ENCODE results near the gene SLAIN1. TPM values are rescaled to one million over a fixed set of nuclear protein-coding genes. Genes with fewer than 3 reads are reported as not detected.
A peak's percentile ranks its signal among the peaks of the same experiment; 100 is the strongest.

Gene SLAIN1
- total and polyA plus RNA-seq, 2 donors: 3.4 to 7.6 TPM

GRCh38 chr13:77724092-77724491, 26.6 kb downstream of the SLAIN1 start:
- Histone ChIP-seq H3K4me1 (ENCODE audit: insufficient read depth) (no peaks in the 10 kb centered on the region), H3K4me3 (ENCODE audit: low read depth, low read length) (no peak overlapping the region), H3K36me3 (ENCODE audit: insufficient read depth) (no peaks in the 10 kb centered on the region), H3K27ac (ENCODE audit: low read depth) (no peak overlapping the region)
- 91% methylated on average over 6 of the region's 6 CpGs for WGBS
- DNase-seq (ENCODE audit: extremely low spot score): no peak

- DNase-seq (ENCODE audit: extremely low spot score): no peak
- no peak overlapping the region for H3K4me3 ChIP-seq (ENCODE audit: low read depth, low read length)
- no peak overlapping the region for H3K27ac ChIP-seq (ENCODE audit: low read depth)
- 86% methylated on average over 1 of the region's 1 CpG for WGBS
- H3K36me3 ChIP-seq (ENCODE audit: insufficient read depth): no peaks in the 10 kb centered on the region
- no peaks in the 10 kb centered on the region for H3K4me1 ChIP-seq (ENCODE audit: insufficient read depth)
These were observed 27.6 kb downstream of the SLAIN1 start for GRCh38 chr13:77725071-77725470.

- Histone ChIP-seq H3K36me3 (ENCODE audit: insufficient read depth) (no peaks in the 10 kb centered on the region), H3K4me1 (ENCODE audit: insufficient read depth) (no peaks in the 10 kb centered on the region), H3K4me3 (ENCODE audit: low read depth, low read length) (no peak overlapping the region), H3K27ac (ENCODE audit: low read depth) (no peak overlapping the region)
- WGBS: 61% methylated on average over 5 of the region's 5 CpGs
- no peak for DNase-seq (ENCODE audit: extremely low spot score)
These were observed 31.0 kb downstream of the SLAIN1 start for GRCh38 chr13:77728265-77729125.

- WGBS: 78% methylated on average over 8 of the region's 8 CpGs
- Histone ChIP-seq H3K36me3 (ENCODE audit: insufficient read depth) (no peaks in the 10 kb centered on the region), H3K27ac (ENCODE audit: low read depth) (no peak overlapping the region), H3K4me1 (ENCODE audit: insufficient read depth) (no peaks in the 10 kb centered on the region), H3K4me3 (ENCODE audit: low read depth, low read length) (no peak overlapping the region)
- DNase-seq (ENCODE audit: extremely low spot score): no peak
These were observed 32.2 kb downstream of the SLAIN1 start for GRCh38 chr13:77729502-77730221.

- no peaks in the 10 kb centered on the region for H3K36me3 ChIP-seq (ENCODE audit: insufficient read depth)
- 99% methylated on average over 1 of the region's 1 CpG for WGBS
- DNase-seq (ENCODE audit: extremely low spot score): no peak
- H3K4me3 ChIP-seq (ENCODE audit: low read depth, low read length): no peak overlapping the region
- no peak overlapping the region for H3K27ac ChIP-seq (ENCODE audit: low read depth)
- no peaks in the 10 kb centered on the region for H3K4me1 ChIP-seq (ENCODE audit: insufficient read depth)
These were observed 33.1 kb downstream of the SLAIN1 start for GRCh38 chr13:77730572-77730971.

- DNase-seq (ENCODE audit: extremely low spot score): no peak
These were observed 34.8 kb downstream of the SLAIN1 start for GRCh38 chr13:77732287-77732686.

GRCh38 chr13:77733674-77734073, 36.2 kb downstream of the SLAIN1 start:
- Histone ChIP-seq H3K27ac (ENCODE audit: low read depth) (no peak overlapping the region), H3K36me3 (ENCODE audit: insufficient read depth) (no peaks in the 10 kb centered on the region), H3K4me3 (ENCODE audit: low read depth, low read length) (no peak overlapping the region), H3K4me1 (ENCODE audit: insufficient read depth) (no peaks in the 10 kb centered on the region)
- WGBS: 33% methylated on average over 1 of the region's 1 CpG
- peak; percentile 8 for DNase-seq (ENCODE audit: extremely low spot score)

More at GRCh38 chr13:77732287-77732686, 34.8 kb downstream of the SLAIN1 start:
- Histone ChIP-seq H3K27ac (ENCODE audit: low read depth) (no peak overlapping the region), H3K4me1 (ENCODE audit: insufficient read depth) (no peaks in the 10 kb centered on the region), H3K4me3 (ENCODE audit: low read depth, low read length) (no peak overlapping the region), H3K36me3 (ENCODE audit: insufficient read depth) (no peaks in the 10 kb centered on the region)
- 61% methylated on average over 2 of the region's 2 CpGs for WGBS

GRCh38 chr13:77737583-77738200, 40.2 kb downstream of the SLAIN1 start:
- WGBS: 64% methylated on average over 2 of the region's 2 CpGs
- no peak overlapping the region for H3K27ac ChIP-seq (ENCODE audit: low read depth)
- H3K4me3 ChIP-seq (ENCODE audit: low read depth, low read length): no peak overlapping the region
- no peak for DNase-seq (ENCODE audit: extremely low spot score)
- H3K36me3 ChIP-seq (ENCODE audit: insufficient read depth): no peaks in the 10 kb centered on the region
- no peaks in the 10 kb centered on the region for H3K4me1 ChIP-seq (ENCODE audit: insufficient read depth)

GRCh38 chr13:77740097-77740735, 42.7 kb downstream of the SLAIN1 start:
- WGBS: 80% methylated on average over 7 of the region's 7 CpGs
- H3K4me1 ChIP-seq (ENCODE audit: insufficient read depth): no peaks in the 10 kb centered on the region
- H3K27ac ChIP-seq (ENCODE audit: low read depth): no peak overlapping the region
- no peak overlapping the region for H3K4me3 ChIP-seq (ENCODE audit: low read depth, low read length)
- no peak for DNase-seq (ENCODE audit: extremely low spot score)
- no peaks in the 10 kb centered on the region for H3K36me3 ChIP-seq (ENCODE audit: insufficient read depth)

GRCh38 chr13:77740931-77741596, 43.6 kb downstream of the SLAIN1 start:
- no peak for DNase-seq (ENCODE audit: extremely low spot score)
- no peak overlapping the region for H3K27ac ChIP-seq (ENCODE audit: low read depth)
- H3K4me1 ChIP-seq (ENCODE audit: insufficient read depth): no peaks in the 10 kb centered on the region
- no peaks in the 10 kb centered on the region for H3K36me3 ChIP-seq (ENCODE audit: insufficient read depth)
- WGBS: 81% methylated on average over 8 of the region's 8 CpGs
- H3K4me3 ChIP-seq (ENCODE audit: low read depth, low read length): no peak overlapping the region

- Histone ChIP-seq H3K36me3 (ENCODE audit: insufficient read depth) (no peaks in the 10 kb centered on the region), H3K4me1 (ENCODE audit: insufficient read depth) (no peaks in the 10 kb centered on the region), H3K4me3 (ENCODE audit: low read depth, low read length) (no peak overlapping the region), H3K27ac (ENCODE audit: low read depth) (no peak overlapping the region)
- DNase-seq (ENCODE audit: extremely low spot score): no peak
- 86% methylated on average over 1 of the region's 1 CpG for WGBS
These were observed 44.1 kb downstream of the SLAIN1 start for GRCh38 chr13:77741597-77741972.

- H3K27ac ChIP-seq (ENCODE audit: low read depth): no peak overlapping the region
- H3K36me3 ChIP-seq (ENCODE audit: insufficient read depth): no peaks in the 10 kb centered on the region
- 96% methylated on average over 2 of the region's 2 CpGs for WGBS
- no peak for DNase-seq (ENCODE audit: extremely low spot score)
- H3K4me3 ChIP-seq (ENCODE audit: low read depth, low read length): no peak overlapping the region
- no peaks in the 10 kb centered on the region for H3K4me1 ChIP-seq (ENCODE audit: insufficient read depth)
These were observed 45.3 kb downstream of the SLAIN1 start for GRCh38 chr13:77742801-77743200.

- Histone ChIP-seq H3K27ac (ENCODE audit: low read depth) (no peak overlapping the region), H3K4me1 (ENCODE audit: insufficient read depth) (no peaks in the 10 kb centered on the region), H3K4me3 (ENCODE audit: low read depth, low read length) (no peak overlapping the region), H3K36me3 (ENCODE audit: insufficient read depth) (no peaks in the 10 kb centered on the region)
- no peak for DNase-seq (ENCODE audit: extremely low spot score)
- WGBS: 87% methylated on average over 1 of the region's 1 CpG
These were observed 48.3 kb downstream of the SLAIN1 start for GRCh38 chr13:77745784-77746183.

All from urinary bladder (tissue), 4 donors.